Measurements from ENCODE around the gene LGALS3BP.
A peak's percentile ranks its signal among the peaks of the same experiment; 100 is the strongest.

LGALS3BP gene

DNA sequence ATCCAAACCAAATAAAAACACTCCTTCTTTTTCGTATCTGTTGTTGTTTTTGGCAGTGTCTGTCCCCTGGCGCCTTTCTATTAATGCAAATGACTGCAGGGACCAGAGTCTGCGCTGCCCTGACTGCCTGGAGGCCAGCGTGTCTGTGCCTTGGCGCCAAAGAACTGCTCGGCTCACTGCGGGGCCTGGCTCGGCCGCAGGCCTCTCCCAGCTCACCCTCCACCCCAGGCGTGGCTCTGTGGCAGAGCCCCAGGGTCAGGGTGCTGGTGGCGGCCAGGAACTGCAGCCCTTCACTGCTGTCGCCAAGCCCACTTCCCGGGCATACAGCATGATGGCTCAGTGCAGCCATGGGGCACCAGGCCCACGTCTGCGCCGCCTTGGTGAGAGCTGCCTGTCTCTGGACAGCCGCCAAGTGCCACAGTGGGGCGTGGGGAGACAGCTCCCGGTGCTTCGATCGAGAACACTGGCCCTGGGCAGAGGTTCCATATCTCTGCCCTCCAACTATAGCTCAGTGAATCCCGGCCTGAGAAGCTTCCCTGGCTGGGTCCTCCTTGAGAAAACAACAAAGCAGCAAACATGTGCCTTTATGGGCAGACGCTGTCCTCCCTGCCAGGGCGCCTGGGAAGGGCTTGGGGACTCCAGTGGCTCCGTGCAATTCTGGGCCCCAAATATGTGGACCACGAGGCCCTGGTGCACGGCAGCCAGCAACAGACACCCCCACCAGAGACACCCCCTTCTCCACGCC lies 18.8 kb upstream of the LGALS3BP start:
- DNase-seq, result no peak

- DNase-seq, result no peak
Observed at GRCh38 chr17:78997881-78998280, 18.2 kb upstream of the LGALS3BP start.

DNA sequence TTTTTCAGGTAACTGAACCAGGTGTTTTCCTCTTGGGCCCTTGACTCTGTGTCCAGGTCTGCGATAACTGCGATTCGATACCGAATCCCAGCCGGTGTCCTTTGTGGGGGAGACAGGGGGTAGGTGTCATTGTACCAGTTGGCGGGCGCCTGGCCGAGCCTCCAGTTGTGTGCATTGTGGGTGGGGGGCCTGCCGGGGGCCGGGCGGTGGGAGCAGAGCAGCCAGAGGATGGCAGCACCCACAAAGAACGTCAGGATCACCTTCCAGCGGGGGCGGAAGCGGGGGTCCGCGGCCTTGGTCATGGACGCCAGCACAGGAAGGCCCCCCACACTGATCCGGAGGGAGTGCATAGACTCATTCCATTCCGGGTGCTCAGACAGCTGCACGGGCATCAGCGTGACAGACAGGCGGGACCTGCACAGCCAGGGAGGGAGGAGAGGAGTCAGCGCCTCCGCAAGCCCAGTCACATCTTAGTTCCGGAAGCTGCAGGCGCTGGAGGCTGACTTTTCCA lies 17.6 kb upstream of the LGALS3BP start:
- DNase-seq, result no peak

GRCh38 chr17:78996781-78997201 lies 17.1 kb upstream of the LGALS3BP start:
- DNase-seq, result no peak

DNA sequence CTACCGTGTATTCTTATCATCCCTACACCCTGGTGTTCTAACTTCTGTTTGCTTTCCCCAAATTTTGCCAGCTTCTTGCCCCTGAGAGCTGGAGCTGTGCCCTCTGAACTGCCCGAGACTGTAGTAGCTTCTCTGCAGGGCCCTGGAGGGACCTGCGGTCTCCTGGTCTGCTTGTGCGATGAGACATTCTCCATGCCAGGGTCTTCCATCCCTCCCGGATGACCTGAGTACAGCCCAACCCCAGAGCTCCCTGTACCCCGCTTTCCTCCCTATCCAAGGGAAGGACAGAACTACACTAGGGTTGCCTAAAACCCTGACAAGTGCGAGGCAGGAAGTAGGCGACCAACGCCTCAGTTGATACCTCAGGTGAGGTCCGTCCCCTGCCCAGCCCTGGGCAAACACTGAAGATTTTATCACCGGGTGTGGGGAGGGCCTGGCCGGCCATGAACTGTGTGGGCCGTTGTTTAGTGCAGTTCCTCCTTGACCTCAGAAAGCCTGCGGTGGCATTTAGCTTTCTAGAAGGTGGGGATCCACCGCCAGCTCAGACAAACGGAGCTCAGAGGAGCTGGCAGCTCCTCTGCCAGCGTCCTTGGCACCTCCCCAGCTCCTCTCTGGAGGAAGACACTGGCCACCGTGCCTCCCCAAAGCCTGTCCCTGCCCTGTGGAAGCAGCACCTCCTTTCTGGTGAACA lies 16.2 kb upstream of the LGALS3BP start:
- DNase-seq, result no peak

DNA sequence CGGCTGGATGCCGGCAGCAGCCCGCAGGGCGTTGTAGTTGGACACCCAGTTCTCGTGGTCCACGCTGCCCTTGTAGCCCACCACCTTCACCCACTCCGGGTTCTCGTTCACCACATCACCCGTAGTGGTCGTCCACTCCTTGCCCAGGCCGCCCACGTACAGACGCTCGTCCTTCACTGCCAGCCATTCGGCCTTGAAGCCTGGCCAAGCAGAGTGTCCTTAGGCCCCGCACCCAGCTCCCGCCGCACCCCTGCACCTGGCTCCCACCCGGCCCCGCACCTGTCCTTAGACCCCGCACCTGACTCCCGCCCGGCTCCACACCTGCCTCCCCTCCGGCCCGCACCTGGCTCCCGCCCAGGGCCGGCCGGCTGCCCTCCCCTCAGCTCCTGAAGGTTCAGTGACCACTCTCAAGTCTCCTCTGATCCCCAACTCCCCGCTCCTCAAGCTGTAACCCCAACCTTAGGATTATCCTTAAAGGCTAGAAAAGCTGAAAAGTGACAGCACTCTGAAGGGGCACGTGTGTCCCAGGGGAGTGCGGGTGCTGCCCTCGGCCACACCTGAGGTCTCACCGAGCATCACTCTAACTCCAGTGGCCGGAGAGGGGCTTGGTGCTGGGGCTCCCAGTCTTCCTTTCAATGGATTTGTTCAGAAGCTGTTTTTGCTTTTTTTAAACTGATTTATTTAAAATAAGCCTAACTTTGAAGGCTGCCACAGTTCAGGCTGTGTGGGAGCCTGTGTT lies 15.5 kb upstream of the LGALS3BP start:
- DNase-seq, result no peak

- DNase-seq, result no peak
Observed at GRCh38 chr17:78993981-78994671, 14.4 kb upstream of the LGALS3BP start.

DNA sequence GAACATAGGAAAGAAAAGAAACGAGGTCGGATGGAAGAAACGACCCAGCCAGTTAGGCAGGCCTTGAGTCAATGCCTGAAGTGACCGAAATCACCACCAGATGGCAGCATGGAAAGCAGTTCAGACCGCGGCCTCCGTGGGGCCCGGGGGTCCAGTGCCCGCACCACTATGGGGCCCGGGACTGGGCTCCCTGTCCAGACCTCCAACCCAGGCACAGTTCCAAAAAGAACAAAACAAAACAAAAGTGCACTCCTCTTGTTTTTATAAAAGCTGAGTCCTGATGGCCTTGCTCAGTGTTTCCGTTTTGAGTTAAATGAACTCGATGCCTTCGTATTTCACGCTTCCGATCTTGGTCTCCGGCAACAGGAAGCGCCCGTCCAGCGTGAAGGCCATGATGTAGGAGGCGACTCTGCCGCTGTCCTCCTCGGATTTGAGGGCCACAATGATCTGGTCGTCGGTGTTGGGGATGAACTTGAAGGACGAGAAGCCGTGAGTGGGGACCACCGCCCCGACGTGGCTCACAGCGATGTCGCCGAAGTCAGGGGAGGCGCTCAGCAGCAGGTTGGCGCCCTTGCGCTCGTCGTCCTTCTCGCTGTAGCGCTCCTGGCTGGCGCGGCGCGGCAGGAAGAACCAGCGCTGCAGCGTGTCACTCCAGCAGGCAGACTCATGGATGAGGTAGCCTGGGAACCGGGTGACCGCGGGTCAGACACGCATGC lies 13.7 kb upstream of the LGALS3BP start:
- DNase-seq, result peak in 4 of 6 experiments; percentile 24 to 43 (median 31)

GRCh38 chr17:78992542-78993212 lies 13.0 kb upstream of the LGALS3BP start:
- no peak for DNase-seq

DNA sequence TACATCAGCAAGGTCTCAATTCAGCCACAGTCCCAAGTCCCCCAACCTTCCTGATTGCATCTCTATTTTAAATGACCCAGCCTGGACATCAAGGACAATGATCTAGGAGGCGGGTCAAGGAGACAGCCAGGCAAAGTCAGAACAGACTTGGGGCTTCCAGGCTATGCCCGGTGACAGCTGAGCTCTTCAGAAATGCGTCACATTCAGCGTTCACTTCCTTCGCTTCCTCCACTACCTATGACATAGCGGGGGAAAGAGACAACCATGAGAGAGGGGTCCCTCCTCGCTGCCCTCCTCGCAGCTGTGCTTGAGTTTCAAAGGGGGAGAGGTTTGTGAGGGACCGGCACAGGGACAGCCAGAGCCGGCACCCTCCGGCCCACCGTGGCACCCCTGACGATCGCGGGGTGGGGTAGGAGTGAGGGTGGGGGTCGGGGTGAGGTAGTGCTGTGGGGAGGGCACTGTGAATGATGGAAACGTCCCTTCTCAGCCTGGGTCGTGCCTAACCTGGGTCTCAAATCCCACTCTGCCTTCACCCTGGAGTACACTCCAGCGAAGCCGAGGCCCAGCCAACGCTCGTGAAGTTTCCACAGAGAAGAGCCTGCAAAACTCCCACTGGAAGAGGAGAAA lies 12.3 kb upstream of the LGALS3BP start:
- no peak for DNase-seq

- no peak for DNase-seq
Observed at GRCh38 chr17:78991017-78991738, 11.5 kb upstream of the LGALS3BP start.

DNA sequence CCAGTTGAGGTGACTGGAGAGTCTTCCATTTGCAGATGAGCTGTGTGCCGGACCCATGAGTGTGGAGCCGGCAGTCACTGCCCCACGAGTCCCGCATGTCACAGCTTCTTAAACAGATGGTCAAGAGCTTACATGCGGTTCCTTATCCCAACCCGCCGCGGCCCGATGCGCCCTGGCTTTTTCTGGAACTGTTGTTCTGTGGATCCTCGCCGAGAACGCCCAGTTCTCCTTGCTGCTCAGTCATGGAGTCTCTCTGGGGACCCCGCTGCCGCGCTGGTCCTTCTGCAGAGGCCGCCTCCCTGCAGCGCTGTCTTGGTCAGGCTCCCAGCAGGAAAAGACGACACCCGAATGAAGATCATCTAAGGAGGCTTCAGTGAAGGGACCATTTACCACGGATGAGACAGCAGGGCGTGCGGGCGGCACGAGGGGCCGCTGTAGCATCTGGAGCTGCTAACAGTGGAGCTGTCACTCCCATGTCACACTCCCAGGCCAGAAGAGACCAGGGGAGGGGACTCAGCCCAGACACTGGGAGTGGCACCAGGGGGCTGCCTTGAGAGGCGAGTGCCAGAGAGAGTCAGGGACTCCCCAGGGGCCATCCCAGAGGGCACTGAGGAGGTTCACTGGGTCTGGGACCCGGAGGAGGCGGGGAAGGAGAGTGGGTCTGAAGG lies 10.8 kb upstream of the LGALS3BP start:
- no peak for DNase-seq

GRCh38 chr17:78988152-78988551 lies 8.4 kb upstream of the LGALS3BP start:
- no peak for DNase-seq

- DNase-seq, result no peak
Observed at GRCh38 chr17:78986649-78987328, 7.1 kb upstream of the LGALS3BP start.

- peak in 2 of 6 experiments; percentile 13 to 15 for DNase-seq
Observed at GRCh38 chr17:78986048-78986648, 6.4 kb upstream of the LGALS3BP start.

DNA sequence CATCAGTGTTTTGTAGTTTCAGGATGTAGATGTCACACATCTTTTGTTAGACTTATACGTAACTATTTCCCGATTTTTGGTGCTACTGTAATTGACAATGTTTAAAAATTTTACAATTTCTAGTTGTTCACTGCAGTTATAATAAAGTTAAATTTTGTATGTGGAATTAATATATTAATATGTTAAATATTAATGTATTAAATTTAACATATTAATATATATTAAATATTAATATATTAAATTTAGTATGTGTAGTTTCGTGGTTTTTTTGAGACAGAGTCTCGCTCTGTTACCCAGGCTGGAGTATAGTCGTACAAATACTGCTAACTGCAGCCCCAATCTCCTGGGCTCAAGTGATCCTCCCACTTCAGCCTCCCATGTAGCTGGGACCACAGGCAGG lies 5.7 kb upstream of the LGALS3BP start:
- no peak for DNase-seq

- no peak for DNase-seq
Observed at GRCh38 chr17:78981010-78981888, 1.5 kb upstream of the LGALS3BP start.

DNA sequence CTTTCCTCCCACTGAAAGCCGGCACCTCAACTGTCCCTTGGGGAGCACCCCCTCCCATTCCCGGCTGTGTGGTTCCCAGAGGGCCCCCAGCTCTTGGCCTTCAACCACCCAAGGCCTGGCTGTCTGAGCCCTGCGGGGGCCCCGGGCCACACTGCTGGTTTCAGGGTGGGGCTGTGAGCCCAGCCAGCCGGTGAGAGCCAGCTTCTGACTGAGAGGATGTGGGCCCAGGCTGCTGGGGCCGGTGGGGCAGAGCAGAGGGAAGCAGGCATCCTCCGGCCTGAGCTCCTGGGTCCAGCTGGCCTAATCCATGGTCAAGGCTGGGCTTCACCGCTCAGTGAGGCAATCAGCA lies 875 bp upstream of the LGALS3BP start:
- DNase-seq, result no peak
